ENCODE results near the gene IFIT1.

DNA sequence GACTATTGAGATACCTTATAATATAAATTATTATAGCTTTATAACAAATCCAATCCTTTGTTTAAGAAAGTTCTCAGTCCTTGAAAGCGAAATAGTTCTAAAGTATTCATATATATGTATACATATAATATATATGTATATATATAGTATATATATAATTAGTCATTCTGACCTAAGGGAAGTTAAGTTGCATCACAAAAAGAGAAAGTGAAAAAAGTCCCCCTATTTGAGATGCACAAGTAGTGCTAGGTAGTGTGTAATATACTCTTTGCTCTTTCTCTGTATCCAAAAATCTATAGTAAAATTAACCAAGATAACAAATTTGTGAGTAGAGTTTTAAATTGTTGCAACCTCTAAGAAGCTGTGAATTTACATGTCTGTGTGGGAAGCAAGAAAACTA, 27.9 kb upstream of the IFIT1 start:
- no peak for TF ChIP-seq POLR2A (IDR thresholded peaks at IDR 0.05)
- no peak for TF ChIP-seq EP300 (IDR thresholded peaks at IDR 0.05)
- TF ChIP-seq CTCF (IDR thresholded peaks at IDR 0.05), result no peak
- TF ChIP-seq POLR2AphosphoS5 (IDR thresholded peaks at IDR 0.05), result no peak

Data from suprapubic skin (tissue), 4 donors.